ENCODE measurements around the gene CDK17. TPM values are rescaled to one million over a fixed set of nuclear protein-coding genes. Genes with fewer than 3 reads are reported as not detected.
"Not testable (repeated sequence)": the region's sequence is repeated elsewhere in the genome, so short reads cannot be mapped to it uniquely, and the experiment has no call there.

CDK17 gene
- total and polyA plus RNA-seq, 2 donors (not counting 1 experiment from before 2014, with no cell fraction given): 15.6 to 87.8 TPM

DNA sequence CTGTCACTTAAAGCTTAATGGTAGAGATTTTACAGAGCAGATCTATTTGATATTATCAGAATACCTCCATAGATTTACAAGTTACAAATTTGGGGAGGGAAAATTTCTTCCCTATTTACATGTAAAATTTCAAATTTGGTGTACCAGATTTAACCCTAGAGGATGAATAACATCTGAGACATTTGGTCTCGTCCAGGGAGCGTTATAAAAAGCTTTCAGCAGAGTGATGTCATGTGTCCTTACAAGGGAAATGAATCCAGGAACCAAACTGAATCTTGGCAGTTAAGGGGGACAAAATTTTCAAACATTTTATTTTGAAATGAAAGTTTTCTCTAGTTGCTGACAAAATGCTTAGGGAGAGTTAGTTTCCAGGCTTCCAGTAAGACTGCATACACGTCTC, 4.5 kb upstream of the CDK17 start:
- H3K4me3 Mint-ChIP-seq: no peak overlapping the region
- no peaks in the 10 kb centered on the region for H3K9me3 Mint-ChIP-seq (ENCODE audit: insufficient read depth)
- no peak for DNase-seq
- WGBS (ENCODE audit: insufficient coverage): no CpG with 5 or more reads among the region's 3 CpGs
- peak overlapping the region; percentile 41 for H3K27ac Mint-ChIP-seq
- Histone ChIP-seq H3K79me2 (ENCODE audit: control insufficient read depth, insufficient read depth, low read length) (no peaks in the 10 kb centered on the region), H3K36me3 (replicated peaks in 1 of 2; ENCODE audit: control extremely low read depth in 1 of 2, control insufficient read depth in 1 of 2, extremely low read depth in 1 of 2, insufficient read depth in 2 of 2, low read length in 1 of 2) (no peaks in the 10 kb centered on the region), H3K9ac (ENCODE audit: low read length) (no peak overlapping the region), H4K20me1 (ENCODE audit: control insufficient read depth, insufficient read depth, low read length, poor library complexity, severe bottlenecking) (no peaks in the 10 kb centered on the region), H3K9me3 (ENCODE audit: control extremely low read depth in 1 of 3, control insufficient read depth in 2 of 3, insufficient read depth in 1 of 3, low read length in 2 of 3) (no peaks in the 10 kb centered on the region), H3K4me2 (replicated peaks; ENCODE audit: low read depth, low read length, poor library complexity, severe bottlenecking) (no peak overlapping the region), H3K27me3 (replicated peaks in 1 of 4; ENCODE audit: control extremely low read depth in 1 of 4, control insufficient read depth in 3 of 4, insufficient read depth in 4 of 4, low read length in 3 of 4) (no peaks in the 10 kb centered on the region), H3K4me3 (ENCODE audit: control extremely low read depth in 1 of 5, extremely low read depth in 1 of 5, insufficient read depth in 1 of 5, low read depth in 2 of 5, low read length in 4 of 5) (no peak overlapping the region), H2AFZ (ENCODE audit: insufficient read depth, low read depth, low read length, poor library complexity, severe bottlenecking) (no peak overlapping the region), H3K4me1 (ENCODE audit: control insufficient read depth in 2 of 2, insufficient read depth in 2 of 2, low read length in 2 of 2) (peaks cover 22 to 35% of the 10 kb centered on the region in 2 donors), H3K27ac (ENCODE audit: low read length in 2 of 2) (peak overlapping the region in 1 of 2 donors; percentile 39)
- ChIA-PET POLR2A (interaction anchor here (0.5 kb wide), 1 partner anchor 195 kb away, joined by 4 read pairs; no protein-coding TSS in a partner anchor), CTCF (interaction anchor here (0.5 to 2.7 kb wide), 7 partner anchors 15 to 190 kb away, joined by 3 to 11 read pairs (median 3); no protein-coding TSS in a partner anchor)
- no peak for ATAC-seq (ENCODE audit: low read depth)
- no peak for TF ChIP-seq CTCF (IDR thresholded peaks at IDR 0.05)
- TF ChIP-seq EZH2 (IDR thresholded peaks at IDR 0.05; ENCODE audit: borderline replicate concordance, insufficient read depth, low read depth, low read length, poor library complexity, severe bottlenecking): no peak
- peaks cover 46% of the 10 kb centered on the region for H3K4me1 Mint-ChIP-seq
- intact Hi-C loops (cut with micrococcal nuclease): loop anchor here (5.0 to 10.0 kb wide), 3 partner anchors 462 to 540 kb away; partner anchors contain the start of genes AMDHD1, CCDC38 and NEDD1
- H3K27me3 Mint-ChIP-seq: no peaks in the 10 kb centered on the region

- Histone ChIP-seq H3K4me3 (ENCODE audit: control extremely low read depth in 1 of 5, extremely low read depth in 1 of 5, insufficient read depth in 1 of 5, low read depth in 2 of 5, low read length in 4 of 5) (no peak overlapping the region), H4K20me1 (ENCODE audit: control insufficient read depth, insufficient read depth, low read length, poor library complexity, severe bottlenecking) (peaks cover 6% of the 10 kb centered on the region), H3K27ac (ENCODE audit: low read length in 2 of 2) (no peak overlapping the region), H3K79me2 (ENCODE audit: control insufficient read depth, insufficient read depth, low read length) (peaks cover 6% of the 10 kb centered on the region), H3K27me3 (replicated peaks in 1 of 4; ENCODE audit: control extremely low read depth in 1 of 4, control insufficient read depth in 3 of 4, insufficient read depth in 4 of 4, low read length in 3 of 4) (no peaks in the 10 kb centered on the region), H3K9me3 (ENCODE audit: control extremely low read depth in 1 of 3, control insufficient read depth in 2 of 3, insufficient read depth in 1 of 3, low read length in 2 of 3) (no peaks in the 10 kb centered on the region), H3K4me2 (replicated peaks; ENCODE audit: low read depth, low read length, poor library complexity, severe bottlenecking) (no peak overlapping the region), H3K9ac (ENCODE audit: low read length) (no peak overlapping the region), H3K36me3 (replicated peaks in 1 of 2; ENCODE audit: control extremely low read depth in 1 of 2, control insufficient read depth in 1 of 2, extremely low read depth in 1 of 2, insufficient read depth in 2 of 2, low read length in 1 of 2) (no peaks in the 10 kb centered on the region), H2AFZ (ENCODE audit: insufficient read depth, low read depth, low read length, poor library complexity, severe bottlenecking) (no peak overlapping the region), H3K4me1 (ENCODE audit: control insufficient read depth in 2 of 2, insufficient read depth in 2 of 2, low read length in 2 of 2) (peaks cover 22 to 30% of the 10 kb centered on the region in 2 donors)
- DNase-seq: no peak
- Mint-ChIP-seq H3K27ac (no peak overlapping the region), H3K27me3 (no peaks in the 10 kb centered on the region), H3K4me1 (peaks cover 43% of the 10 kb centered on the region), H3K9me3 (ENCODE audit: insufficient read depth) (no peaks in the 10 kb centered on the region), H3K4me3 (no peak overlapping the region)
- 80% methylated on average over 1 of the region's 1 CpG for WGBS (ENCODE audit: insufficient coverage)
- intact Hi-C loops (cut with micrococcal nuclease): loop anchor here (5.0 to 10.0 kb wide), 2 partner anchors 503 to 539 kb away; partner anchors contain the start of gene NEDD1
- no peak for ATAC-seq (ENCODE audit: low read depth)
- TF ChIP-seq EZH2 (IDR thresholded peaks at IDR 0.05; ENCODE audit: borderline replicate concordance, insufficient read depth, low read depth, low read length, poor library complexity, severe bottlenecking) (no peak), CTCF (IDR thresholded peaks at IDR 0.05) (no peak)
- ChIA-PET CTCF (interaction anchor here (1.0 to 1.9 kb wide), 5 partner anchors 16 to 189 kb away, joined by 3 to 6 read pairs (median 4); no protein-coding TSS in a partner anchor), POLR2A (no interaction called here)
Observed at GRCh38 chr12:96403870-96404269, 3.6 kb upstream of the CDK17 start.

GRCh38 chr12:96402522-96402921, 2.3 kb upstream of the CDK17 start:
- POLR2A ChIA-PET: interaction anchor here (0.7 kb wide), 1 partner anchor 461 kb away, joined by 3 read pairs; the partner anchor contains the start of gene CCDC38
- not testable (repeated sequence) for H3K27me3 ChIP-seq (replicated peaks in 1 of 4; ENCODE audit: control extremely low read depth in 1 of 4, control insufficient read depth in 3 of 4, insufficient read depth in 4 of 4, low read length in 3 of 4); H3K4me2 ChIP-seq (replicated peaks; ENCODE audit: low read depth, low read length, poor library complexity, severe bottlenecking)

More at GRCh38 chr12:96402522-96402921, 2.3 kb upstream of the CDK17 start:
- ATAC-seq (ENCODE audit: low read depth); H3K27me3 Mint-ChIP-seq; H3K27ac ChIP-seq (ENCODE audit: low read length in 2 of 2); H3K4me3 Mint-ChIP-seq; H2AFZ ChIP-seq (ENCODE audit: insufficient read depth, low read depth, low read length, poor library complexity, severe bottlenecking); H3K27ac Mint-ChIP-seq; H3K9me3 ChIP-seq (ENCODE audit: control extremely low read depth in 1 of 3, control insufficient read depth in 2 of 3, insufficient read depth in 1 of 3, low read length in 2 of 3); H3K36me3 ChIP-seq (replicated peaks in 1 of 2; ENCODE audit: control extremely low read depth in 1 of 2, control insufficient read depth in 1 of 2, extremely low read depth in 1 of 2, insufficient read depth in 2 of 2, low read length in 1 of 2); DNase-seq; H3K4me3 ChIP-seq (ENCODE audit: control extremely low read depth in 1 of 5, extremely low read depth in 1 of 5, insufficient read depth in 1 of 5, low read depth in 2 of 5, low read length in 4 of 5); H3K9ac ChIP-seq (ENCODE audit: low read length); H3K9me3 Mint-ChIP-seq (ENCODE audit: insufficient read depth): not testable (repeated sequence)
- CTCF ChIA-PET: interaction anchor here (1.2 to 4.7 kb wide), 5 partner anchors 74 to 341 kb away, joined by 3 to 37 read pairs (median 6); no protein-coding TSS in a partner anchor
- 100% methylated on average over 3 of the region's 8 CpGs for WGBS (ENCODE audit: insufficient coverage)
- peaks cover 19% of the 10 kb centered on the region for H3K79me2 ChIP-seq (ENCODE audit: control insufficient read depth, insufficient read depth, low read length)
- peaks cover 12% of the 10 kb centered on the region for H4K20me1 ChIP-seq (ENCODE audit: control insufficient read depth, insufficient read depth, low read length, poor library complexity, severe bottlenecking)
- H3K4me1 Mint-ChIP-seq: peaks cover 45% of the 10 kb centered on the region
- H3K4me1 ChIP-seq (ENCODE audit: control insufficient read depth in 2 of 2, insufficient read depth in 2 of 2, low read length in 2 of 2): peaks cover 26 to 28% of the 10 kb centered on the region in 2 donors
- intact Hi-C loops (cut with micrococcal nuclease): loop anchor here (5.0 to 10.0 kb wide), 2 partner anchors 505 to 538 kb away; partner anchors contain the start of gene NEDD1

Data from B cell (primary cell).